WTC11 (cell line): ENCODE measurements around the gene SPATA46. TPM values are rescaled to one million over a fixed set of nuclear protein-coding genes. Genes with fewer than 3 reads are reported as not detected.

Source experiments
- ATAC-seq: fragments of 200-7000 bp; cut with Tn5 transposase; 2 replicates; pipeline ENCODE4 v1.10.0; 2021; ENCODE audit warnings: mild to moderate bottlenecking, moderate library complexity
- CTCF ChIA-PET: fragments of 300-600 bp; sonication (Branson Sonifier 250); formaldehyde crosslinking; loops from one replicate; lab custom pipeline; 2021; ENCODE audit warnings: antibody characterized with exemption; lab: Charles Lee
- POLR2A ChIA-PET: fragments of 350-600 bp; sonication (Branson Sonifier 250); formaldehyde crosslinking; loops from one replicate; lab custom pipeline; 2021; ENCODE audit warnings: antibody characterized with exemption; lab: Charles Lee
- DNase-seq: peaks from one replicate; pipeline ENCODE4 v3.0.0; 2021; ENCODE audit warnings: low spot score
- H3K27ac Mint-ChIP-seq: 2 replicates; pipeline ENCODE4 v1.8.0; 2021; ENCODE audit warnings: mixed read lengths
- H3K27me3 Mint-ChIP-seq: 2 replicates; pipeline ENCODE4 v1.8.0; 2021; ENCODE audit warnings: low read depth, mild to moderate bottlenecking, moderate library complexity, mixed read lengths
- H3K36me3 Mint-ChIP-seq: 2 replicates; pipeline ENCODE4 v1.8.0; 2021; ENCODE audit warnings: mixed read lengths
- H3K4me1 Mint-ChIP-seq: 2 replicates; pipeline ENCODE4 v1.8.0; 2022; ENCODE audit warnings: mixed read lengths
- H3K4me3 Mint-ChIP-seq: 2 replicates; pipeline ENCODE4 v1.8.0; 2021; ENCODE audit warnings: mild to moderate bottlenecking, moderate library complexity, mixed read lengths
- H3K9me3 Mint-ChIP-seq: 2 replicates; pipeline ENCODE4 v1.8.0; 2021; ENCODE audit warnings: mixed read lengths
- ATF6 ChIP-seq: sonication (generic); formaldehyde crosslinking; IDR thresholded peaks from 2 replicates; pipeline ENCODE4 v1.8.1; 2023; ENCODE audit warnings: mild to moderate bottlenecking, missing genetic modification reagents
- CTCF ChIP-seq: fragments of 200-600 bp; IDR thresholded peaks from 2 replicates; pipeline ENCODE4 v1.8.0; 2022; ENCODE audit warnings: antibody characterized with exemption
- E2F1 ChIP-seq: sonication (generic); formaldehyde crosslinking; IDR thresholded peaks from 2 replicates; pipeline ENCODE4 v1.8.0; 2022; ENCODE audit warnings: mild to moderate bottlenecking, missing genetic modification reagents
- FOXP1 ChIP-seq: sonication (generic); formaldehyde crosslinking; IDR thresholded peaks from 2 replicates; pipeline ENCODE4 v1.8.0; 2022; ENCODE audit warnings: missing genetic modification reagents, mild to moderate bottlenecking, moderate library complexity, borderline replicate concordance
- GABPB1 ChIP-seq: sonication (generic); formaldehyde crosslinking; IDR thresholded peaks from 2 replicates; pipeline ENCODE4 v1.8.1; 2023; ENCODE audit warnings: mild to moderate bottlenecking, missing genetic modification reagents
- GRHL2 ChIP-seq: fragments of 250-450 bp; sonication (Bioruptor Pico); IDR thresholded peaks from 2 replicates; pipeline ENCODE4 v1.8.0; 2022; ENCODE audit warnings: mild to moderate bottlenecking, moderate library complexity; ENCODE audit not compliant: insufficient replicate concordance, severe bottlenecking
- MXD4 ChIP-seq: fragments of 250-450 bp; sonication (Bioruptor Pico); IDR thresholded peaks from 2 replicates; pipeline ENCODE4 v1.8.0; 2021; ENCODE audit warnings: mild to moderate bottlenecking, moderate library complexity, borderline replicate concordance
- NR2C2 ChIP-seq: sonication (generic); formaldehyde crosslinking; IDR thresholded peaks from 2 replicates; pipeline ENCODE4 v1.8.0; 2022; ENCODE audit warnings: mild to moderate bottlenecking, missing genetic modification reagents
- PRDM15 ChIP-seq: sonication (generic); formaldehyde crosslinking; IDR thresholded peaks from 2 replicates; pipeline ENCODE4 v1.8.0; 2022; ENCODE audit warnings: missing genetic modification reagents
- SMAD3 ChIP-seq: sonication (generic); formaldehyde crosslinking; IDR thresholded peaks from 2 replicates; pipeline ENCODE4 v1.8.0; 2022; ENCODE audit warnings: missing genetic modification reagents, mild to moderate bottlenecking, borderline replicate concordance
- SOX15 ChIP-seq: fragments of 250-450 bp; sonication (Bioruptor Pico); IDR thresholded peaks from 2 replicates; pipeline ENCODE4 v1.9.0; 2021; ENCODE audit warnings: mild to moderate bottlenecking
- STAT6 ChIP-seq: sonication (generic); formaldehyde crosslinking; conservative IDR thresholded peaks from 2 replicates; pipeline ENCODE4 v1.8.1; 2023; ENCODE audit warnings: mild to moderate bottlenecking, low read depth, missing genetic modification reagents, moderate library complexity
- TEAD4 ChIP-seq: sonication (generic); formaldehyde crosslinking; IDR thresholded peaks from 2 replicates; pipeline ENCODE4 v1.8.0; 2022; ENCODE audit warnings: mild to moderate bottlenecking, missing genetic modification reagents
- ZBTB43 ChIP-seq: sonication (generic); formaldehyde crosslinking; IDR thresholded peaks from 2 replicates; pipeline ENCODE4 v1.8.1; 2023; ENCODE audit warnings: mild to moderate bottlenecking, missing genetic modification reagents
- ZNF121 ChIP-seq: sonication (generic); formaldehyde crosslinking; IDR thresholded peaks from 2 replicates; pipeline ENCODE4 v1.8.0; 2023; ENCODE audit warnings: missing genetic modification reagents
- ZNF219 ChIP-seq: sonication (generic); formaldehyde crosslinking; IDR thresholded peaks from 2 replicates; pipeline ENCODE4 v1.8.0; 2023; ENCODE audit warnings: missing genetic modification reagents, mild to moderate bottlenecking, borderline replicate concordance
- ZNF396 ChIP-seq: fragments of 250-450 bp; sonication (Bioruptor Pico); IDR thresholded peaks from 2 replicates; pipeline ENCODE4 v1.8.0; 2021; ENCODE audit warnings: mild to moderate bottlenecking, moderate library complexity, borderline replicate concordance
- ZNF512 ChIP-seq: sonication (generic); formaldehyde crosslinking; IDR thresholded peaks from 2 replicates; pipeline ENCODE4 v1.8.1; 2022; ENCODE audit warnings: missing genetic modification reagents, borderline replicate concordance
- total RNA-seq: library from RNA; stranded (reverse); gene quantifications from 3 replicates; pipeline ENCODE4 v1.2.3, GENCODE V29; 2021

The SPATA46 gene
- total RNA-seq, 1 experiment from 2014 or later, result not detected

GRCh38 chr1:162374406-162374805, 2.2 kb downstream of the SPATA46 start (continued):
- TF ChIP-seq STAT6 (CRISPR knock-in tag) (no peak), SMAD3 (no peak), MXD4 (CRISPR knock-in tag) (no peak), GRHL2 (CRISPR knock-in tag) (no peak), E2F1 (CRISPR knock-in tag) (no peak), ZNF219 (CRISPR knock-in tag) (no peak), FOXP1 (CRISPR knock-in tag) (no peak), ZNF121 (CRISPR knock-in tag) (no peak)

GRCh38 chr1:162373541-162374260, 3.0 kb downstream of the SPATA46 start:
- Mint-ChIP-seq H3K4me1 (no peaks in the 10 kb centered on the region), H3K36me3 (no peaks in the 10 kb centered on the region), H3K27me3 (no peaks in the 10 kb centered on the region), H3K9me3 (no peaks in the 10 kb centered on the region), H3K27ac (no peak overlapping the region), H3K4me3 (no peak overlapping the region)
- DNase-seq (no peak), ATAC-seq (no peak)
- ChIA-PET POLR2A (no interaction called here), CTCF (interaction anchor here (0.6 kb wide), 1 partner anchor 203 kb away, joined by 3 read pairs; no protein-coding TSS in a partner anchor)
- TF ChIP-seq NR2C2, result no peak
- no peak for TF ChIP-seq GABPB1 (CRISPR knock-in tag)
- TF ChIP-seq ATF6 (CRISPR knock-in tag), result no peak
- TF ChIP-seq ZNF512, result no peak
- TF ChIP-seq TEAD4 (CRISPR knock-in tag), result no peak
- no peak for TF ChIP-seq CTCF
- no peak for TF ChIP-seq SOX15
- no peak for TF ChIP-seq PRDM15 (CRISPR knock-in tag)
- no peak for TF ChIP-seq ZBTB43
- no peak for TF ChIP-seq ZNF396
